ENCODE measurements around the gene TUSC2. TPM values are rescaled to one million over a fixed set of nuclear protein-coding genes. Genes with fewer than 3 reads are reported as not detected.

Gene TUSC2
- total and polyA plus RNA-seq, 9 of the 15 experiments (the other 6 are each of a cell fraction or from before 2014, with no cell fraction given): 2.8 to 67.5 (median 25.8) TPM

DNA sequence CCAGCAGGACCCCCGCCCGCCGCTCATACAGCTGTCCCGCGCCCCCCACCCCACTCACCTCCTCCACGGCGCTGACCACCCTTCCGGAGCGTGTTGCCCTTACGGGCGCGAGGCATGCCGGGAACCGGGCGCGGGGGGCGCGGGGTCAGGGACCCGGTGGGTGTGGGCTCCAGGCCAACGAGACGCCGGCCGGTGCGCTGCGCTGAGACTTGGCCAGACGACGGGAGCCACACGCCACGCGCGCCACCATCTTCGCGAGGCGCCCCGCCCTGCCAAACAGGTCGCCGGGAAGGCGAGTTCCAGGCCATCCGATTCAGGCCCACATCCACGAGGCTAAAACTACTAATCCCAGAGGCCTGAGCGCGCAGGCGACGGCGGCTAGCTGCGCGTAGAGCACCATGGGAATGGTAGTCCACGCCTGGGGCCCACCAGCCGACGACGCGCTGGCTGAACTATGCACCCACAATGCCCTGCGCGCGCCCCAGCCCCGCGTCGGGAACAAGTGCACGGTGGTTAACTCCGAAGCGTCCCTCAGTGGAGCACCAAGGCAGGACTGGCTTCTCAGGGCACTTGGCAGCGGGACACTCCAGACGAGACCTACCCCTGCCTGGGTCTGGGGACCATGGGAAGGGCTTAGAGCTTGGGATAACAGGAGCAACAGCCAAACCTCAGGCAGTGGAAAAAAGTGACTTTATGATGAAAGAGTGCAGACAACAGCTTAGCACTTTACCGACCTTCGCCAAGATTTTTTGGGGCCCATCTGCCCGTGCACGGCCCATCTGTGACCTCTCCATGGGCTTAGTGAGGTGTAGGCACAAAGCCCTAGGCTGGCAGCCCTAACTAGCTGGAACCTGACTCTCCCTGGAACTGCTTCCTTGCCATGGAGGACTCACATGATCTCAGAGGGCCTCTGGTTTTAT is 35.6 kb downstream of the TUSC2 start, which contains the start of gene IFRD2 (continued):
- TF ChIP-seq, protein P1, sequence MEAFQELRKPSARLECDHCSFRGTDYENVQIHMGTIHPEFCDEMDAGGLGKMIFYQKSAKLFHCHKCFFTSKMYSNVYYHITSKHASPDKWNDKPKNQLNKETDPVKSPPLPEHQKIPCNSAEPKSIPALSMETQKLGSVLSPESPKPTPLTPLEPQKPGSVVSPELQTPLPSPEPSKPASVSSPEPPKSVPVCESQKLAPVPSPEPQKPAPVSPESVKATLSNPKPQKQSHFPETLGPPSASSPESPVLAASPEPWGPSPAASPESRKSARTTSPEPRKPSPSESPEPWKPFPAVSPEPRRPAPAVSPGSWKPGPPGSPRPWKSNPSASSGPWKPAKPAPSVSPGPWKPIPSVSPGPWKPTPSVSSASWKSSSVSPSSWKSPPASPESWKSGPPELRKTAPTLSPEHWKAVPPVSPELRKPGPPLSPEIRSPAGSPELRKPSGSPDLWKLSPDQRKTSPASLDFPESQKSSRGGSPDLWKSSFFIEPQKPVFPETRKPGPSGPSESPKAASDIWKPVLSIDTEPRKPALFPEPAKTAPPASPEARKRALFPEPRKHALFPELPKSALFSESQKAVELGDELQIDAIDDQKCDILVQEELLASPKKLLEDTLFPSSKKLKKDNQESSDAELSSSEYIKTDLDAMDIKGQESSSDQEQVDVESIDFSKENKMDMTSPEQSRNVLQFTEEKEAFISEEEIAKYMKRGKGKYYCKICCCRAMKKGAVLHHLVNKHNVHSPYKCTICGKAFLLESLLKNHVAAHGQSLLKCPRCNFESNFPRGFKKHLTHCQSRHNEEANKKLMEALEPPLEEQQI (IDR thresholded peaks at IDR 0.05): no peak
- peak; percentile 72 for TF ChIP-seq ZFX (CRISPR knock-in tag; IDR thresholded peaks at IDR 0.05)
- TF ChIP-seq ILK (tag; IDR thresholded peaks at IDR 0.05; ENCODE audit: borderline replicate concordance, low read depth): no peak
- peak; percentile 74 for TF ChIP-seq POU5F1 (IDR thresholded peaks at IDR 0.05; ENCODE audit: borderline replicate concordance, low read depth, low read length, partially characterized antibody)
- 0 out of 2 replicates have a peak, but pooled peaks have one; percentile 76 for TF ChIP-seq E2F3 (CRISPR knock-in tag; IDR thresholded peaks at IDR 0.05)
- TF ChIP-seq, protein P2, sequence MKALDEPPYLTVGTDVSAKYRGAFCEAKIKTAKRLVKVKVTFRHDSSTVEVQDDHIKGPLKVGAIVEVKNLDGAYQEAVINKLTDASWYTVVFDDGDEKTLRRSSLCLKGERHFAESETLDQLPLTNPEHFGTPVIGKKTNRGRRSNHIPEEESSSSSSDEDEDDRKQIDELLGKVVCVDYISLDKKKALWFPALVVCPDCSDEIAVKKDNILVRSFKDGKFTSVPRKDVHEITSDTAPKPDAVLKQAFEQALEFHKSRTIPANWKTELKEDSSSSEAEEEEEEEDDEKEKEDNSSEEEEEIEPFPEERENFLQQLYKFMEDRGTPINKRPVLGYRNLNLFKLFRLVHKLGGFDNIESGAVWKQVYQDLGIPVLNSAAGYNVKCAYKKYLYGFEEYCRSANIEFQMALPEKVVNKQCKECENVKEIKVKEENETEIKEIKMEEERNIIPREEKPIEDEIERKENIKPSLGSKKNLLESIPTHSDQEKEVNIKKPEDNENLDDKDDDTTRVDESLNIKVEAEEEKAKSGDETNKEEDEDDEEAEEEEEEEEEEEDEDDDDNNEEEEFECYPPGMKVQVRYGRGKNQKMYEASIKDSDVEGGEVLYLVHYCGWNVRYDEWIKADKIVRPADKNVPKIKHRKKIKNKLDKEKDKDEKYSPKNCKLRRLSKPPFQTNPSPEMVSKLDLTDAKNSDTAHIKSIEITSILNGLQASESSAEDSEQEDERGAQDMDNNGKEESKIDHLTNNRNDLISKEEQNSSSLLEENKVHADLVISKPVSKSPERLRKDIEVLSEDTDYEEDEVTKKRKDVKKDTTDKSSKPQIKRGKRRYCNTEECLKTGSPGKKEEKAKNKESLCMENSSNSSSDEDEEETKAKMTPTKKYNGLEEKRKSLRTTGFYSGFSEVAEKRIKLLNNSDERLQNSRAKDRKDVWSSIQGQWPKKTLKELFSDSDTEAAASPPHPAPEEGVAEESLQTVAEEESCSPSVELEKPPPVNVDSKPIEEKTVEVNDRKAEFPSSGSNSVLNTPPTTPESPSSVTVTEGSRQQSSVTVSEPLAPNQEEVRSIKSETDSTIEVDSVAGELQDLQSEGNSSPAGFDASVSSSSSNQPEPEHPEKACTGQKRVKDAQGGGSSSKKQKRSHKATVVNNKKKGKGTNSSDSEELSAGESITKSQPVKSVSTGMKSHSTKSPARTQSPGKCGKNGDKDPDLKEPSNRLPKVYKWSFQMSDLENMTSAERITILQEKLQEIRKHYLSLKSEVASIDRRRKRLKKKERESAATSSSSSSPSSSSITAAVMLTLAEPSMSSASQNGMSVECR (CRISPR knock-in tag; IDR thresholded peaks at IDR 0.05): peak; percentile 93
- TF ChIP-seq GABPB1 (CRISPR knock-in tag; IDR thresholded peaks at IDR 0.05): peak; percentile 87
- TF ChIP-seq ZNF239 (CRISPR knock-in tag; IDR thresholded peaks at IDR 0.05): peak; percentile 65; the same call in 1 of the 2 replicates
- TF ChIP-seq, protein P3, sequence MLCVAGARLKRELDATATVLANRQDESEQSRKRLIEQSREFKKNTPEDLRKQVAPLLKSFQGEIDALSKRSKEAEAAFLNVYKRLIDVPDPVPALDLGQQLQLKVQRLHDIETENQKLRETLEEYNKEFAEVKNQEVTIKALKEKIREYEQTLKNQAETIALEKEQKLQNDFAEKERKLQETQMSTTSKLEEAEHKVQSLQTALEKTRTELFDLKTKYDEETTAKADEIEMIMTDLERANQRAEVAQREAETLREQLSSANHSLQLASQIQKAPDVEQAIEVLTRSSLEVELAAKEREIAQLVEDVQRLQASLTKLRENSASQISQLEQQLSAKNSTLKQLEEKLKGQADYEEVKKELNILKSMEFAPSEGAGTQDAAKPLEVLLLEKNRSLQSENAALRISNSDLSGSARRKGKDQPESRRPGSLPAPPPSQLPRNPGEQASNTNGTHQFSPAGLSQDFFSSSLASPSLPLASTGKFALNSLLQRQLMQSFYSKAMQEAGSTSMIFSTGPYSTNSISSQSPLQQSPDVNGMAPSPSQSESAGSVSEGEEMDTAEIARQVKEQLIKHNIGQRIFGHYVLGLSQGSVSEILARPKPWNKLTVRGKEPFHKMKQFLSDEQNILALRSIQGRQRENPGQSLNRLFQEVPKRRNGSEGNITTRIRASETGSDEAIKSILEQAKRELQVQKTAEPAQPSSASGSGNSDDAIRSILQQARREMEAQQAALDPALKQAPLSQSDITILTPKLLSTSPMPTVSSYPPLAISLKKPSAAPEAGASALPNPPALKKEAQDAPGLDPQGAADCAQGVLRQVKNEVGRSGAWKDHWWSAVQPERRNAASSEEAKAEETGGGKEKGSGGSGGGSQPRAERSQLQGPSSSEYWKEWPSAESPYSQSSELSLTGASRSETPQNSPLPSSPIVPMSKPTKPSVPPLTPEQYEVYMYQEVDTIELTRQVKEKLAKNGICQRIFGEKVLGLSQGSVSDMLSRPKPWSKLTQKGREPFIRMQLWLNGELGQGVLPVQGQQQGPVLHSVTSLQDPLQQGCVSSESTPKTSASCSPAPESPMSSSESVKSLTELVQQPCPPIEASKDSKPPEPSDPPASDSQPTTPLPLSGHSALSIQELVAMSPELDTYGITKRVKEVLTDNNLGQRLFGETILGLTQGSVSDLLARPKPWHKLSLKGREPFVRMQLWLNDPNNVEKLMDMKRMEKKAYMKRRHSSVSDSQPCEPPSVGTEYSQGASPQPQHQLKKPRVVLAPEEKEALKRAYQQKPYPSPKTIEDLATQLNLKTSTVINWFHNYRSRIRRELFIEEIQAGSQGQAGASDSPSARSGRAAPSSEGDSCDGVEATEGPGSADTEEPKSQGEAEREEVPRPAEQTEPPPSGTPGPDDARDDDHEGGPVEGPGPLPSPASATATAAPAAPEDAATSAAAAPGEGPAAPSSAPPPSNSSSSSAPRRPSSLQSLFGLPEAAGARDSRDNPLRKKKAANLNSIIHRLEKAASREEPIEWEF (CRISPR knock-in tag; IDR thresholded peaks at IDR 0.05): peak; percentile 64; the same call in 1 of the 2 replicates
- TF ChIP-seq HMG20B (CRISPR knock-in tag; IDR thresholded peaks at IDR 0.05): no peak
